Measurements from ENCODE around the gene RFX8. TPM values are rescaled to one million over a fixed set of nuclear protein-coding genes. Genes with fewer than 3 reads are reported as not detected.

Gene RFX8
- total RNA-seq (under 1 TPM in 1 of 5 donors, not detected in 4; 0.92 TPM), polyA plus RNA-seq (under 1 TPM in 1 of 3 donors, not detected in 2; 0.13 TPM)
- long read RNA-seq, donor 1 = 0 reads
- long read RNA-seq, donor 2 = 0 reads
- long read RNA-seq, donor 3 = 0 reads
- long read RNA-seq, donor 4 = 0 reads
- long read RNA-seq, donor 5 = 0 reads
- long read RNA-seq, donor 6 = 0 reads
- long read RNA-seq, donor 7 = 0 reads
- long read RNA-seq, donor 8 = 0 reads
- long read RNA-seq, donor 9 = 0 reads
- long read RNA-seq, donor 10 = 0 reads

DNA sequence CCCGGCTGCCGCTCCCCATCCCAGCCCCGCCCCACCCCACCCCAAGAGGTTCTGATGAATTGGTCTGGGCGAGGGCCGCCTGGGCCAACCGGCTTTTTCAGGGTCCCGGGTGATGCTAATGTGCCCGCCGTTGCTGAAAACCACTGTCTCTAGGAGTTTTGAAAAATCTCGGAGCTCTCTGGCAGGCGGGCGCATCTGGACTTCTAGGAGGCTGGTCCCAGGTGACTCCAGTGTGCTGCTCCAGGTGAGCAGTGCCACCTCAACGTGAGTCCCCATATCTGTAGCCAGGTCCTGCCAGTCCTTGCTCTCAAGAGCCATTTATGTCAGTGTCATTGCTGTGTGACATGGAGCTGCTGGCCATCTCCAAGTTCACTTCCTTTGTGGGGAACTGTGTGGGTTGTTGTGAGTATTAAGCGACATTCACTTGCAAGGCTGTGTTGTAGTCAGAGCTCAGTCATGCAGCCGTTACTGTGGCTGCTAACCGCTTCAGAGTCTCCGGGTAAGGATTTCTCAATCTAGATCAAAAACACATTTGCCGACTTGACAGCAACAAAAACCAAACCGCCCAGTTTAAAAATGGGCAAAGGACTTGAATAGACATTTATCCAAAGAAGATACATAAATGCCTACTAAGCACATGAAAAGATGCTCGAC, at the start of gene RFX8:
RFX8 (minus strand) TSS at position 382 of the 654 bp plus-strand sequence. CDS start 8,264 bp downstream, outside the sequence.
- H3K36me3 ChIP-seq = no peaks in the 10 kb centered on the region
- H3K4me3 ChIP-seq = peak within 1 kb of the TSS; percentile 56 to 74 (median 60)
- H3K27ac ChIP-seq = peak within 1 kb of the TSS; percentile 16 to 77 (median 73)
- DNase-seq = peak in 1 of 2 donors; percentile 63
- intact Hi-C loops (cut with DNase I; ENCODE audit: low total_unique reads) = no loop called here
- peaks cover 0 to 19% (median 15%) of the 10 kb centered on the region in 3 donors for H3K27me3 ChIP-seq
- no peaks in the 10 kb centered on the region for H3K9me3 ChIP-seq
- peaks cover 7 to 27% (median 17%) of the 10 kb centered on the region in 4 donors for H3K4me1 ChIP-seq
- WGBS, 5 donors = 25 to 40% (median 29%) methylated on average over 20 of the region's 20 CpGs
- TF ChIP-seq POLR2AphosphoS5 (IDR thresholded peaks at IDR 0.05) = no peak
- no peak for TF ChIP-seq POLR2A (IDR thresholded peaks at IDR 0.05)
- no peak for TF ChIP-seq EP300 (IDR thresholded peaks at IDR 0.05)
- TF ChIP-seq, protein P1, sequence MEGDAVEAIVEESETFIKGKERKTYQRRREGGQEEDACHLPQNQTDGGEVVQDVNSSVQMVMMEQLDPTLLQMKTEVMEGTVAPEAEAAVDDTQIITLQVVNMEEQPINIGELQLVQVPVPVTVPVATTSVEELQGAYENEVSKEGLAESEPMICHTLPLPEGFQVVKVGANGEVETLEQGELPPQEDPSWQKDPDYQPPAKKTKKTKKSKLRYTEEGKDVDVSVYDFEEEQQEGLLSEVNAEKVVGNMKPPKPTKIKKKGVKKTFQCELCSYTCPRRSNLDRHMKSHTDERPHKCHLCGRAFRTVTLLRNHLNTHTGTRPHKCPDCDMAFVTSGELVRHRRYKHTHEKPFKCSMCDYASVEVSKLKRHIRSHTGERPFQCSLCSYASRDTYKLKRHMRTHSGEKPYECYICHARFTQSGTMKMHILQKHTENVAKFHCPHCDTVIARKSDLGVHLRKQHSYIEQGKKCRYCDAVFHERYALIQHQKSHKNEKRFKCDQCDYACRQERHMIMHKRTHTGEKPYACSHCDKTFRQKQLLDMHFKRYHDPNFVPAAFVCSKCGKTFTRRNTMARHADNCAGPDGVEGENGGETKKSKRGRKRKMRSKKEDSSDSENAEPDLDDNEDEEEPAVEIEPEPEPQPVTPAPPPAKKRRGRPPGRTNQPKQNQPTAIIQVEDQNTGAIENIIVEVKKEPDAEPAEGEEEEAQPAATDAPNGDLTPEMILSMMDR (IDR thresholded peaks at IDR 0.05) = no peak

DNA sequence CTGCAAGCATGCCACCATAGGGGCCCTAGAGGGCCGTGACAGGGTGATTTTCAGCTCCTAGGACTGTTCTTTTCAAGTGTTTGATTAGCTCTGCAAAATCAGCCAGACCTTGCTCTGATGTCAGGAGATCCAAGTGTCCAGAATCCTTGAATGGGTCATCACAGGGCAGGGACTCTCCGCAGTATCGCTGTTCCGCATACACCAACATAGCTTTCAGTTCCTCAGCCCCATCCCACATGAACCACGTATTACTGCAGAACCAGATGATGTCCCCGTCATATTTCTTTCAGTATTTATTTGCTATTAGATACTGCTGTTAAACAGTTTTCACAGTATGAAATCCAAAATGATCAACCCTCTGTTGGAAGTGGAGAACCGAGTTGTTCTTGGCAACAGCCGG, 46.6 kb upstream of the RFX8 start:
- WGBS, 5 donors = 81 to 89% (median 85%) methylated on average over 8 of the region's 8 CpGs
- H3K9me3 ChIP-seq = no peaks in the 10 kb centered on the region
- intact Hi-C loops (cut with DNase I; ENCODE audit: low total_unique reads) = loop anchor here (5.0 kb wide), 1 partner anchor 311 kb away; no protein-coding TSS in a partner anchor
- H3K27me3 ChIP-seq = no peaks in the 10 kb centered on the region
- no peak overlapping the region for H3K4me3 ChIP-seq
- H3K4me1 ChIP-seq = peaks cover 5 to 34% (median 20%) of the 10 kb centered on the region in 4 donors
- H3K27ac ChIP-seq = no peak overlapping the region
- no peak for DNase-seq
- TF ChIP-seq EP300 (IDR thresholded peaks at IDR 0.05) (no peak), POLR2AphosphoS5 (IDR thresholded peaks at IDR 0.05) (no peak)
- no peaks in the 10 kb centered on the region for H3K36me3 ChIP-seq

DNA sequence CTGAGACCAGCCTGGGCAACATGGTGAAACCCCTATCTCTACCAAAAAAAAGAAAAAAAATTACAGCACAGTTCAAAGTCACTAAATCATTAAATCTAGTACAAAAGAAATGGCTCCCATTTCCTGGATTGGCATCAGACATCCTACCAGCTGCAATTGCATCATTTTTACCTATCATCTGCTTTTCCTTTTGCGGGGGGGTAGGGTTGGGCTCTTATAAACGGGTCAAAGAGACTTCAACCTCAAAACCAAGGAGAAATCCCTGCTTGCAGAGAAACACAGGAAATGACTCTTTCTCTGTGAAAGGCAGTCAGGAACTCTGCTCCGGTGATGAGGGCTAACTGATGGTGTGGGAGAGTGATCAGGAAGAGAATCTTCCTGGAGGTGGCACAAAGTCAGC, 45.3 kb upstream of the RFX8 start:
- Histone ChIP-seq H3K9me3 (no peaks in the 10 kb centered on the region), H3K27me3 (no peaks in the 10 kb centered on the region), H3K4me3 (no peak overlapping the region), H3K36me3 (no peaks in the 10 kb centered on the region), H3K27ac (no peak overlapping the region), H3K4me1 (peaks cover 5 to 44% (median 22%) of the 10 kb centered on the region in 4 donors)
- TF ChIP-seq, protein P1 (IDR thresholded peaks at IDR 0.05) = no peak
- TF ChIP-seq POLR2A (IDR thresholded peaks at IDR 0.05) (no peak), EP300 (IDR thresholded peaks at IDR 0.05) (no peak), POLR2AphosphoS5 (IDR thresholded peaks at IDR 0.05) (no peak)
- WGBS, 5 donors = 53 to 70% (median 64%) methylated on average over 3 of the region's 3 CpGs
- intact Hi-C loops (cut with DNase I; ENCODE audit: low total_unique reads) = loop anchor here (5.0 kb wide), 1 partner anchor 312 kb away; no protein-coding TSS in a partner anchor
- no peak for DNase-seq

DNA sequence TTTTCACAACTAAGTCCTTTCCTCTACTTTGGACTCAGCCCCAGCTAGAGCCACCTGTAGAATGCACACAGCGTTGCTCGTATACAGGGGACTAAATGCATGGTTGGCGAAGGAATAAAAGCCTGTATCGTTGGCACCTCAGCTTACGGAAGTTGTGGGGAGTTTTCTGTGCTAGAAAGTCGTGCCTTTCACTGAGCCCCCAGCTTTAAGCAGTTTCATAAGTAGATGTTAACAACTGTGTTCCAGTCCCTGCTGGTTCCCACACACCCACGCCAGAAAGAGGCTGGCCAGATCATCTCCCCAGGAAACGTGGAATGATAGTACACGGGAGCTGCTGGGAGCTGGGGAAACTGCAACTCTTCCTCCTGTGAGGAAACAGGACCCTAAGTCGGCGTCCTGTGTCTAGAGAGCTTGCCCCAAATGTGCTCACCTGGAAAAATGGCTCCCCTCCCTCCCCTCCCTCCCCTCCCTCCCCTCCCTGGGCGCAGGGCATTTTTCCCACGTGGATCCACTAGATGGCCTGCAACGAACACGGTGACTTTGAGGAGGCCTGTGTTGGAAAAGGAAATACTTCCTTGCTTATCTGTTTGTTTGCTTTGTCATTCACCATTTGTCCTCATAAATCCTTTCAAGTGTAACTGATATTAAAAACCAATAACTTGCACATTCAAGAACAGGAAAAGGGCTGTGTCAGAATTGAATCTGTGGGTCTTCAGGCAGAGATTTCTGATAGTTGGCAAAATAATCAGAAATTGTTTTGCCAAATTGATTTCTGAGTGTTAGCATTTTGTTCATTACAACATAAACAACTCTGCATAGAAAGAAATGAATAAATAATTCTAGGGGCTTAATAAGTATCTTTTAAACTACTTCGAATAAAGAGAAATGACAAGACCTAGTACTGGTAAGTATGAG, 43.9 kb upstream of the RFX8 start:
- WGBS, 5 donors = 32 to 52% (median 37%) methylated on average over 14 to 16 of the region's 16 CpGs

More for the DNA sequence above, 43.9 kb upstream of the RFX8 start:
- Histone ChIP-seq H3K4me3 (no peak overlapping the region), H3K27me3 (no peaks in the 10 kb centered on the region), H3K9me3 (no peaks in the 10 kb centered on the region), H3K27ac (peak overlapping the region in 4 of 5 donors; percentile 10 to 82 (median 38)), H3K36me3 (no peaks in the 10 kb centered on the region), H3K4me1 (peaks cover 5 to 49% (median 22%) of the 10 kb centered on the region in 4 donors)
- TF ChIP-seq POLR2A (IDR thresholded peaks at IDR 0.05) (no peak), POLR2AphosphoS5 (IDR thresholded peaks at IDR 0.05) (peak in 1 of 3 donors; percentile 78), EP300 (IDR thresholded peaks at IDR 0.05) (no peak)
- TF ChIP-seq, protein P1 (IDR thresholded peaks at IDR 0.05) = peak in 3 of 7 experiments; percentile 31 to 59 (median 42)
- intact Hi-C loops (cut with DNase I; ENCODE audit: low total_unique reads) = loop anchor here (10.0 kb wide), 1 partner anchor 166 kb away; no protein-coding TSS in a partner anchor
- DNase-seq = peak; percentile 61 to 84

Data from stomach (tissue), 19 donors.